Choroid plexus epithelial cell (primary cell): ENCODE data around the gene JMJD1C.
A peak's percentile ranks its signal among the peaks of the same experiment; 100 is the strongest.
"Not testable (repeated sequence)": the region's sequence is repeated elsewhere in the genome, so short reads cannot be mapped to it uniquely, and the experiment has no call there.

Experiments used
- DNase-seq: peaks from one replicate; pipeline ENCODE4 v3.0.0-alpha.2; 2010; ENCODE audit warnings: low read depth
- H3K4me3 ChIP-seq: 2 replicates; pipeline ENCODE4 v1.5.1; 2011; ENCODE audit warnings: low read depth, mild to moderate bottlenecking, control low read depth, low read length, moderate library complexity
- CTCF ChIP-seq: conservative IDR thresholded peaks from 2 replicates; pipeline ENCODE4 v1.5.1; 2011; ENCODE audit warnings: low read depth, mild to moderate bottlenecking, control low read depth, inconsistent platforms, low read length, moderate library complexity

The JMJD1C gene

DNA sequence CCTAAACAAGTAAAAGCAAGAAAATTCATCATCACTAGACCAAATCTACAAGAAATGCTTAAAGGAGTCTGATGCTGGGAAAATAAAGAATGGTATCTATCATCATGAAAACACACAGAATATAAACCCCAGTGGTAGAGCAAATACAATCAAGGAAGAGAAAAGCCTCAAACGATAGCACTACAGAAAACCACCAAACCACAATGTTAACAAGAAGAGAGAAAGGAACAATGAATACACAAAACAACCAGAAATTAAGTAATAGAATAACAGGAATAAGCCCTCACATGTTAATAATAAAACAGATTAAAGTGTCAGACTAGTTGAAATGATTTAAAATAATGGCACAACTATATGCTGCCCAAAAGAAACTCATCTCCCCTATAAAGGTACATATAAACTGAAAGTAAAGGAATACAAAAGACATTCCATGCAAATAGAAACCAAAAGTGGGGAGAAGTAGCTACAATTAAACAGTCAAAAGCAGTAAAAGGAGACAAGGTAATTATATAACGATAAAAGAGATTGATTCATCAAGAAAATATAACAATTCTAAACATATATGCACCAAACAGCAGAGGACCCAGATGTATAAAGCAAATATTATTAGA is 77.3 kb downstream of the JMJD1C start:
- no peak for TF ChIP-seq CTCF
- peak; percentile 51 for DNase-seq
- H3K4me3 ChIP-seq = no peak overlapping the region

DNA sequence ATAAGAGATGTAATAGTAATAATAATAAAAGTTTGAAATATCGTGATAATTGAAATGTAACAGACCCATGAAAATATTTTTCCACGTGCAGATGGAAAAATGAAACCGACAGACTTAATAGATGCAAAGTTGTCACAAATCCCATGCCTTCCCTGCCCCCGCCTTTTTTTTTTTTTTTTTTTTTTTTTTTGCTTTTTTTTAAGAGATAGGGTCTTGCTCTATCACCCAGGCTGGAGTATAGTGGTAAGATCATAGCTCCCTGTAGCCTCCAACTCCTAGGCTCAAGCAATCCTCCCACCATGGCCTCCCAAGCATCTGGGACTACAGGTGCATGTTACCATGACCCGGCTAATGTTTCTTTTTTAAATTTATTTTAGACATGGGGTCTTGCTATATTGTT is 80.5 kb downstream of the JMJD1C start:
- no peak for TF ChIP-seq CTCF
- no peak for DNase-seq
- H3K4me3 ChIP-seq = no peak overlapping the region

GRCh38 chr10:63384675-63385074 is 81.1 kb downstream of the JMJD1C start:
- no peak for TF ChIP-seq CTCF
- H3K4me3 ChIP-seq = no peak overlapping the region

DNA sequence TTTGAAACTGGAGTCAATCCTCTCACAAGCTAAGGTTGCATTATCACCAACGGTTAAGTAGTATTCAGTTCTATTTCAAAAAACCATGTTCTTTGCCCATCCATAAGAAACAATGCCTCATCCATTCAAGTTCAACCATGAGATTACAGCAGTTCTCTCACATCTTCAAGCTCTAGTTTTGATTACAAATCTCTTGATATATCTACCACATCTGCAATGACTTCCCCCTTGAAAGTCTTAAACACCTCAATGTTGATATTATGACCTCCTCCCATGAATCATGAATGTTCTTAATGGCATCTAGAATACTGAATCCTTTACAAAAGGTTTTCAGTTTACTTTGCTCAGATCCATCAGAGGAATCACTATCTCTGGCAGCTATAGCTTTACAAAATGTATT is 81.8 kb downstream of the JMJD1C start:
- DNase-seq = no peak
- no peak overlapping the region for H3K4me3 ChIP-seq
- no peak for TF ChIP-seq CTCF

More at GRCh38 chr10:63384675-63385074, 81.1 kb downstream of the JMJD1C start:
- no peak for DNase-seq

- no peak overlapping the region for H3K4me3 ChIP-seq
- DNase-seq = no peak
- TF ChIP-seq CTCF = no peak
Observed at GRCh38 chr10:63383141-63383540, 82.6 kb downstream of the JMJD1C start.

- DNase-seq = no peak
- TF ChIP-seq CTCF = no peak
- H3K4me3 ChIP-seq = no peak overlapping the region
Observed at GRCh38 chr10:63382066-63382465, 83.7 kb downstream of the JMJD1C start.

DNA sequence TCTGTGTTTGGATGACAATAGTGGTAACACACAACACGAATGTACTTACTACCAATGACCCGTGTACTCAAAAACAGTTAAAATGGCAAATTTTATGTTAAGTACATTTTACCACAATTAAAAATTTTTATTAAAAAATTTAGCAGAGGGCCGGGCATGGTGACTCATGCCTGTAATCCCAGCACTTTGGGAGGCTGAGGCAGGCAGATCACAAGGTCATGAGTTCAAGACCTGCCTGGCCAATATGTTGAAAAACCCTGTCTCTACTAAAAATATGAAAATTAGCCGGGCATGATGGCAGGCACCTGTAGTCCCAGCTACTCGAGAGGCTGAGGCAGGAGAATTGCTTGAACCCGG is 88.5 kb downstream of the JMJD1C start:
- DNase-seq = not testable (repeated sequence)
- peak overlapping the region; percentile 19 for H3K4me3 ChIP-seq
